Globus pallidus (tissue), 1 donor: Measurements from ENCODE around the gene NLRP10.
A peak's percentile ranks its signal among the peaks of the same experiment; 100 is the strongest.
"Not testable (repeated sequence)": the region's sequence is repeated elsewhere in the genome, so short reads cannot be mapped to it uniquely, and the experiment has no call there.

Source experiments
- DNase-seq: peaks from one replicate; pipeline ENCODE4 v3.0.0-alpha.2; 2015; ENCODE audit warnings: low spot score

NLRP10 gene

GRCh38 chr11:7965386-7965785, at the start of gene NLRP10:
Gene NLRP10 (minus strand): TSS chr11:7965447. CDS start chr11:7963495, 1,952 bp downstream.
- no peak for DNase-seq

- no peak for DNase-seq
Measured at GRCh38 chr11:8013833-8014232, 48.6 kb upstream of the NLRP10 start.

GRCh38 chr11:8011981-8012444, 46.8 kb upstream of the NLRP10 start:
- DNase-seq = peak; percentile 15

GRCh38 chr11:8011371-8011770, 46.1 kb upstream of the NLRP10 start:
- DNase-seq = no peak

- no peak for DNase-seq
Measured at GRCh38 chr11:8009856-8010255, 44.6 kb upstream of the NLRP10 start.

- no peak for DNase-seq
Measured at GRCh38 chr11:8008212-8008611, 43.0 kb upstream of the NLRP10 start.

GRCh38 chr11:8006349-8006977, 41.2 kb upstream of the NLRP10 start:
- peak; percentile 61 for DNase-seq

- DNase-seq = no peak
Measured at GRCh38 chr11:8005556-8005955, 40.3 kb upstream of the NLRP10 start.

GRCh38 chr11:8004008-8004407, 38.8 kb upstream of the NLRP10 start:
- DNase-seq = no peak

GRCh38 chr11:8003187-8003586, 37.9 kb upstream of the NLRP10 start:
- DNase-seq = no peak

GRCh38 chr11:8002676-8003075, 37.4 kb upstream of the NLRP10 start:
- no peak for DNase-seq

- DNase-seq = no peak
Measured at GRCh38 chr11:8000390-8000789, 35.1 kb upstream of the NLRP10 start.

GRCh38 chr11:7999795-8000194, 34.5 kb upstream of the NLRP10 start:
- no peak for DNase-seq

GRCh38 chr11:7994581-7995278, 29.5 kb upstream of the NLRP10 start:
- DNase-seq = no peak

GRCh38 chr11:7987560-7987883, 22.3 kb upstream of the NLRP10 start:
- DNase-seq = not testable (repeated sequence)

- peak; percentile 99 for DNase-seq
Measured at GRCh38 chr11:7986768-7987559, 21.7 kb upstream of the NLRP10 start, which contains the start of gene EIF3F. Gene EIF3F (plus strand): TSS chr11:7987337. CDS start chr11:7987353, 16 bp downstream.

GRCh38 chr11:7983832-7984590, 18.8 kb upstream of the NLRP10 start:
- DNase-seq = no peak

GRCh38 chr11:7982582-7983119, 17.4 kb upstream of the NLRP10 start:
- DNase-seq = no peak

GRCh38 chr11:7981619-7982157, 16.4 kb upstream of the NLRP10 start:
- no peak for DNase-seq

- no peak for DNase-seq
Measured at GRCh38 chr11:7977232-7977917, 12.1 kb upstream of the NLRP10 start.

- DNase-seq = no peak
Measured at GRCh38 chr11:7974668-7975067, 9.4 kb upstream of the NLRP10 start.
